Testis (tissue), 3 donors: ENCODE measurements around the gene SUSD3. TPM values are rescaled to one million over a fixed set of nuclear protein-coding genes. Genes with fewer than 3 reads are reported as not detected.

Experiments used
- DNase-seq: peaks from one replicate; pipeline ENCODE4 v3.0.0-alpha.2; 2019
- H3K27ac ChIP-seq, 2 donors: fragments of 200-600 bp; sonication (generic); one replicate each; pipeline ENCODE4 v1.5.1; 2019
- H3K27me3 ChIP-seq: fragments of 200-600 bp; sonication (generic); one replicate; pipeline ENCODE4 v1.5.1; 2019
- H3K36me3 ChIP-seq: fragments of 200-600 bp; sonication (generic); one replicate; pipeline ENCODE4 v1.5.1; 2017; ENCODE audit warnings: low read depth; ENCODE audit errors: missing control alignments
- H3K4me1 ChIP-seq: fragments of 200-600 bp; sonication (generic); one replicate; pipeline ENCODE4 v1.5.1; 2019
- H3K4me3 ChIP-seq, 2 donors: fragments of 200-600 bp; sonication (generic); one replicate each; pipeline ENCODE4 v1.5.1; 2017 to 2019
- H3K9me3 ChIP-seq: fragments of 200-600 bp; sonication (generic); one replicate; pipeline ENCODE4 v1.5.1; 2017
- POLR2A ChIP-seq: fragments of 450-650 bp; IDR thresholded peaks from one replicate; pipeline ENCODE4 v1.6.1; 2017; ENCODE audit warnings: antibody characterized with exemption, mild to moderate bottlenecking, moderate library complexity
- WGBS, 2 donors: methylation state at CpG; one replicate each; pipeline ENCODE4 v1.1.5; 2018; 5-methylcytosine and 5-hydroxymethylcytosine counted together
- intact Hi-C: fragments of 100-400 bp; cut with DNase I; formaldehyde crosslinking; loops from one replicate; pipeline ENCODE4 v1.15.1; 2023; ENCODE audit warnings: low total_unique reads
- polyA plus RNA-seq: library from polyadenylated mRNA; stranded (reverse); fragments of 350-450 nt; fragmentation: Illumina TruSeq; extraction: RNeasy Lipid Tissue Mini Kit (QIAGEN cat#74804); gene quantifications from one replicate; pipeline ENCODE4 v1.2.3, GENCODE V29; 2014; ENCODE audit warnings: low read depth, low replicate concordance; ENCODE audit not compliant: insufficient read depth
- total RNA-seq, 2 donors: library from RNA; depleted of rRNA; stranded (reverse); fragments of >200 nt; gene quantifications; one replicate each; pipeline ENCODE4 v1.2.3, GENCODE V29; 2016
- TF ChIP-seq, protein P1 (sequence below), 3 experiments: fragments of 450-650 bp in 2 of 3; fragments of 200-600 bp in 1 of 3; sonication (generic) in 1 of 3; IDR thresholded peaks; one replicate each; pipeline ENCODE4 v1.5.1; 2016 to 2019; ENCODE audit warnings: antibody characterized with exemption in 3 of 3, mild to moderate bottlenecking in 2 of 3, moderate library complexity in 1 of 3

Gene SUSD3
- total and polyA plus RNA-seq, 3 donors from 2014 or later = 172 to 537 (median 282) TPM

DNA sequence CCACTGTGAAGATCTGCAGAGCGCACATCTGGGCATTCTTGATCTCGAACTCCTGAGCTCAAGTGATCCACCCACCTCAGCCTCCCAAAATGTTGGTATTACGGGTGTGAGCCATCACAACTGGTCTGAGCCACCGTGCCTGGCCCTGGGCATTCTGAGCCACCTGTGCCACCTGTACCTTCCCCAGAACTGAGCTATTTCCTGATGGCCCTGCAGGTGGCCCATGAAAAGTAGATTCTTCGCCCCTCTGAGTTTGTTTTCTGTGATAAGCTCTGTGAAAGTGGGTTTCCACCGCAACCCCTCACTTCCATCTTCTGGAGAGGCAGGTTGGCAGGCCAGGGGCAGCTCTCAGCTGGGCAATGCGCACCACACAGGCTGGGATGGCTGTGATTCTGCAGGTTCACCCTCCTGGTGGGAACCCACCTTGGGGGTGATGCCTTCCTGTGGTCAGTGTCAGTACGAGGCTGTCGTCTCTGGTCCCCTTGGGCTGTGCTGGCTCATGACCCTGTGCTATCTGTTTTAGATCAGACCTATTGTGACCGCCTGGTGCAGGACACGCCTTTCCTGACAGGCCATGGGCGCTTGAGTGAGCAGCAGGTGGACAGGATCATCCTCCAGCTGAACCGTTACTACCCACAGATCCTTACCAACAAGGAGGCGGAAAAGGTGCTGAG, 48.8 kb downstream of the SUSD3 start:
- Histone ChIP-seq H3K36me3 (no peaks in the 10 kb centered on the region), H3K4me1 (no peaks in the 10 kb centered on the region), H3K4me3 (no peak overlapping the region), H3K27me3 (no peaks in the 10 kb centered on the region), H3K9me3 (no peaks in the 10 kb centered on the region), H3K27ac (no peak overlapping the region)
- no peak for DNase-seq
- WGBS, 2 donors = 89 to 90% methylated on average over 12 to 13 of the region's 14 CpGs
- intact Hi-C loops = no loop called here
- TF ChIP-seq, protein P1, sequence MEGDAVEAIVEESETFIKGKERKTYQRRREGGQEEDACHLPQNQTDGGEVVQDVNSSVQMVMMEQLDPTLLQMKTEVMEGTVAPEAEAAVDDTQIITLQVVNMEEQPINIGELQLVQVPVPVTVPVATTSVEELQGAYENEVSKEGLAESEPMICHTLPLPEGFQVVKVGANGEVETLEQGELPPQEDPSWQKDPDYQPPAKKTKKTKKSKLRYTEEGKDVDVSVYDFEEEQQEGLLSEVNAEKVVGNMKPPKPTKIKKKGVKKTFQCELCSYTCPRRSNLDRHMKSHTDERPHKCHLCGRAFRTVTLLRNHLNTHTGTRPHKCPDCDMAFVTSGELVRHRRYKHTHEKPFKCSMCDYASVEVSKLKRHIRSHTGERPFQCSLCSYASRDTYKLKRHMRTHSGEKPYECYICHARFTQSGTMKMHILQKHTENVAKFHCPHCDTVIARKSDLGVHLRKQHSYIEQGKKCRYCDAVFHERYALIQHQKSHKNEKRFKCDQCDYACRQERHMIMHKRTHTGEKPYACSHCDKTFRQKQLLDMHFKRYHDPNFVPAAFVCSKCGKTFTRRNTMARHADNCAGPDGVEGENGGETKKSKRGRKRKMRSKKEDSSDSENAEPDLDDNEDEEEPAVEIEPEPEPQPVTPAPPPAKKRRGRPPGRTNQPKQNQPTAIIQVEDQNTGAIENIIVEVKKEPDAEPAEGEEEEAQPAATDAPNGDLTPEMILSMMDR (IDR thresholded peaks at IDR 0.05) = no peak
- no peak for TF ChIP-seq POLR2A

DNA sequence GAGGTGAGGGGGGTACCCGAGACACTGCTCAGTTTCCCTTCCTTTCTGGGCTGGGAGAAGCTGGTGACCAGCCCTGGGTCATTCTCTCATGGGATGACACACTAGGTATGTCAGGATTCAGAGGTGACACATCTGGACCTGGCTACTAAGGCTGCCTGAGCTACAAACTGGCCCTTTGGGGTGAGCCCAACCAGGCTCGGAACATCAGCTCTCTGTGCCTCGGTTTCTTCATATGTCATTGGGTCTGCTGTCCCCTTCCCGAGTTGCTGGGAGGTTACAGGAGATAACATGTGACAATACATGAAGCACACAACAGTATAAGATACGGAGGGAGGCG, 49.3 kb downstream of the SUSD3 start:
- no peak for DNase-seq
- no peaks in the 10 kb centered on the region for H3K4me1 ChIP-seq
- H3K9me3 ChIP-seq = no peaks in the 10 kb centered on the region
- WGBS, 2 donors = 82 to 86% methylated on average over 6 of the region's 6 CpGs
- no peak overlapping the region for H3K27ac ChIP-seq
- H3K36me3 ChIP-seq = no peaks in the 10 kb centered on the region
- TF ChIP-seq POLR2A = no peak
- TF ChIP-seq, protein P1 (IDR thresholded peaks at IDR 0.05) = no peak
- intact Hi-C loops = no loop called here
- no peaks in the 10 kb centered on the region for H3K27me3 ChIP-seq
- H3K4me3 ChIP-seq = no peak overlapping the region

DNA sequence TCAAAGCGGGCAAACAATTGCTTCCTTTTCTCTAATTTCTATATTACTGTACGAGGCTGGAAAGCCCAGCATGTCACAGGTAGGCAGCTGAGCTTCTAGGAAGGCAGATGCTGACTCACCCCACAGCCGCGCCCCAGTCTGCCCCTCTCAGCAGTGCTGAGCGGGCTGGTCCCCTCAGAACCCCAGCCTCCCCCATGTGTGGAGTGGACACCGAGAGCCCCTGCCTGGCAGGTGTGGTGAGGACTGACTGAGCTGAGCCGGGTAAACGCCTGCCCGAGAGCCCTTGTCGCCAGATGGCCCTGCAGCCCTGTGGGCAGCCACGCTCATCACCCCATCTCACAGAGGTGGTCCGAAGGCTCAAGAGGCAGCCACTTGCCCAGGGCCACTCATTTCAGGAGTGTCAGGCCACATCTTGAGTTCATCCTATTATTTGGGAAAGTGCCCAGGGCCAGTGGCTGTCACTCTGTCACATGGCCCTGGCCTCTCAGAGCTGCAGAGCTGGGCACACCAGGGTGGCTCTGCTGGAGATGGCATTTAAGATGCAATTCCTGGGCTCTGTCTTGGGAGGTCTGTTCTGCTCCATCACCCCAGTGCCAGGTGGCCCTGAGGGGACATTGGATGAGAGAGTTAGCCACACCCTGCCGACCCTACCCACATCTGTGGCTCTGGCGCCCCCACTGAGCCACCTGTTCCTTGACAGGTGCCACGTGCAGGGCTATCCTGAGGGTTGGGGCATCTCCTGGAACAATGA, 50.0 kb downstream of the SUSD3 start:
- no peaks in the 10 kb centered on the region for H3K9me3 ChIP-seq
- WGBS, 2 donors = 81 to 87% methylated on average over 7 to 15 of the region's 15 CpGs
- H3K4me3 ChIP-seq = no peak overlapping the region
- no peaks in the 10 kb centered on the region for H3K4me1 ChIP-seq
- intact Hi-C loops = no loop called here
- no peaks in the 10 kb centered on the region for H3K27me3 ChIP-seq
- no peak for DNase-seq
- H3K36me3 ChIP-seq = no peaks in the 10 kb centered on the region
- no peak for TF ChIP-seq POLR2A
- TF ChIP-seq, protein P1 (IDR thresholded peaks at IDR 0.05) = no peak
- no peak overlapping the region for H3K27ac ChIP-seq

DNA sequence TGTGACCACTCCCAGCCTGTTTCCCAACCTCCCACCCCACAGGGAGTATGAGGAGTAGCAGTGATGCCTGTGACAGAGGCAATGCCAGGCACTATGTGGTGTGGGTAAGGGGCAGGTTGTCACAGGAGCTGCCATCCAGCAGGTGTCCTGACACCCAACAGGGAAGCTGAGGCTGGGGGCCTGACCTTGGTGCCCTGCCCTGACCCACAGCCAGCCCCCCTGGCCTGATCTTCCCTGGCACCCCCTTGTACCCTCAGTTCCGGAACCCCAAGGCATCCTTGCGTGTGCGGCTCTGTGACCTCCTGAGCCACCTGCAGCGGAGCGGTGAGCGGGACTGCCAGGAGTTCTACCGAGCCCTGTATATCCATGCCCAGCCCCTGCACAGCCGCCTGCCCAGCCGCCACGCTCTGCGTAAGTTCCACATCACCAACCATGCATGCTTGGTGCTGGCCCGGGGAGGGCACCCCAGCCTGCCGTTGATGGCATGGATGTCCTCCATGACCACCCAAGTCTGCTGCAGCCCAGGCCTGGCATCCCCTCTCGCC, 51.9 kb downstream of the SUSD3 start:
- Histone ChIP-seq H3K27me3 (no peaks in the 10 kb centered on the region), H3K4me3 (no peak overlapping the region), H3K9me3 (no peaks in the 10 kb centered on the region), H3K4me1 (no peaks in the 10 kb centered on the region), H3K27ac (no peak overlapping the region), H3K36me3 (no peaks in the 10 kb centered on the region)
- WGBS, 2 donors = 97 to 98% methylated on average over 14 of the region's 14 CpGs
- no peak for TF ChIP-seq POLR2A
- TF ChIP-seq, protein P1 (IDR thresholded peaks at IDR 0.05) = no peak
- no peak for DNase-seq
- intact Hi-C loops = no loop called here
